ENCODE results near the gene EPB41L2.
"Not testable (repeated sequence)": the region's sequence is repeated elsewhere in the genome, so short reads cannot be mapped to it uniquely, and the experiment has no call there.

EPB41L2 gene

DNA sequence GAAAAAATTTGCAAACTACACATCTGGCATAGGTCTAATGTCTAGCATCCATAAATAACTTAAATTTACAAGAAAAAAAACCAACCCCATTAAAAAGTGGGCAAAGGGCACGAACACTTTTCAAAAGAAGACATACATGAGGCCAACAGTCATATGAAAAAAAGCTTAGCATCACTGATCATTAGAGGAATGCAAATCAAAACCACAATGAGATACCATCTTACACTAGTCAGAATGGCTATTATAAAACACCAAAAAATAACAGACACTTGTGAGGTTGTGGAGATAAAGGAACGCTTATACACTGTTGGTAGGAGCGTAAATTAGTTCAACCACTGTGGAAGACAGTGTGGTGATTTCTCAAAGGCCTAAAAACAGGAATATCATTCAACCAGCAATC is 33.7 kb upstream of the EPB41L2 start:
- TF ChIP-seq CTCF (conservative IDR thresholded peaks at IDR 0.05; ENCODE audit: control insufficient read depth, insufficient read depth, low read depth, low read length), result no peak
- DNase-seq (ENCODE audit: low read depth), result no peak
- H3K4me3 ChIP-seq (ENCODE audit: control insufficient read depth, low read depth, low read length), result no peak overlapping the region

DNA sequence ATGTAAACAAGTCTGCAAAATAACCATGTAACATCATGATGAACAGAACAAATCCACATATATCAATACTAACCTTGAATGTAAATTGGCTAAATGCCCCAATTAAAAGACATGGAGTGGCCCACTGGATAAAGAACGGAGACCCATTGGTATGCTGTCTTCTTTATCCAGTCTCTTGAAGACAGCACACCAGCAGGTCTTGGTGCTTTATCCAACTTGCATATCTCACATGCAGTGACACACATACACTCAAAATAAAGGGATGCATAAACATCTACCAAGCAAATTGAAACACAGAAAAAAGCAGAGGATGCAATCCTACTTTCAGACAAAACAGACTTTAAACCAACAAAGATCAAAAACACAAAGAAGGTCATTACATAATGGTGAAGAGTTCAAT is 30.3 kb upstream of the EPB41L2 start:
- TF ChIP-seq CTCF (conservative IDR thresholded peaks at IDR 0.05; ENCODE audit: control insufficient read depth, insufficient read depth, low read depth, low read length), result no peak
- H3K4me3 ChIP-seq (ENCODE audit: control insufficient read depth, low read depth, low read length), result no peak overlapping the region
- DNase-seq (ENCODE audit: low read depth), result no peak

DNA sequence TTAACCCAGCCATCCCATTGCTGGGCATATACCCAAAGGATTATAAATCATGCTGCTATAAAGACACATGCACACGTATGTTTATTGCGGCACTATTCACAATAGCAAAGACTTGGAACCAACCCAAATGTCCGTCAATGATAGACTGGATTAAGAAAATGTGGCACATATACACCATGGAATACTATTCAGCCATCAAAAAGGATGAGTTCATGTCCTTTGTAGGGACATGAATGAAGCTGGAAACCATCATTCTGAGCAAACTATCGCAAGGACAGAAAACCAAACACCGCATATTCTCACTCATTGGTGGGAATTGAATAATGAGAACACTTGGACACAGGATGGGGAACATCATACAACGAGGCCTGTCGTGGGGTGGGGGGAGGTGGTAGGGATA is 28.9 kb upstream of the EPB41L2 start:
- not testable (repeated sequence) for H3K4me3 ChIP-seq (ENCODE audit: control insufficient read depth, low read depth, low read length); DNase-seq (ENCODE audit: low read depth)

GRCh38 chr6:131090339-131090738 is 27.3 kb upstream of the EPB41L2 start:
- DNase-seq (ENCODE audit: low read depth); H3K4me3 ChIP-seq (ENCODE audit: control insufficient read depth, low read depth, low read length): not testable (repeated sequence)

GRCh38 chr6:131084982-131085381 is 21.9 kb upstream of the EPB41L2 start:
- no peak overlapping the region for H3K4me3 ChIP-seq (ENCODE audit: control insufficient read depth, low read depth, low read length)
- no peak for DNase-seq (ENCODE audit: low read depth)
- TF ChIP-seq CTCF (conservative IDR thresholded peaks at IDR 0.05; ENCODE audit: control insufficient read depth, insufficient read depth, low read depth, low read length), result no peak

GRCh38 chr6:131083687-131084086 is 20.6 kb upstream of the EPB41L2 start:
- H3K4me3 ChIP-seq (ENCODE audit: control insufficient read depth, low read depth, low read length), result no peak overlapping the region
- DNase-seq (ENCODE audit: low read depth), result no peak
- no peak for TF ChIP-seq CTCF (conservative IDR thresholded peaks at IDR 0.05; ENCODE audit: control insufficient read depth, insufficient read depth, low read depth, low read length)

- no peak for TF ChIP-seq CTCF (conservative IDR thresholded peaks at IDR 0.05; ENCODE audit: control insufficient read depth, insufficient read depth, low read depth, low read length)
- H3K4me3 ChIP-seq (ENCODE audit: control insufficient read depth, low read depth, low read length), result no peak overlapping the region
- DNase-seq (ENCODE audit: low read depth), result no peak
Measured at GRCh38 chr6:131082335-131082734, 19.3 kb upstream of the EPB41L2 start.

- no peak overlapping the region for H3K4me3 ChIP-seq (ENCODE audit: control insufficient read depth, low read depth, low read length)
- TF ChIP-seq CTCF (conservative IDR thresholded peaks at IDR 0.05; ENCODE audit: control insufficient read depth, insufficient read depth, low read depth, low read length), result no peak
- no peak for DNase-seq (ENCODE audit: low read depth)
Measured at GRCh38 chr6:131080084-131080483, 17.0 kb upstream of the EPB41L2 start.

All from fibroblast of mammary gland (primary cell).